ENCODE results near the gene TPO.

The TPO gene

DNA sequence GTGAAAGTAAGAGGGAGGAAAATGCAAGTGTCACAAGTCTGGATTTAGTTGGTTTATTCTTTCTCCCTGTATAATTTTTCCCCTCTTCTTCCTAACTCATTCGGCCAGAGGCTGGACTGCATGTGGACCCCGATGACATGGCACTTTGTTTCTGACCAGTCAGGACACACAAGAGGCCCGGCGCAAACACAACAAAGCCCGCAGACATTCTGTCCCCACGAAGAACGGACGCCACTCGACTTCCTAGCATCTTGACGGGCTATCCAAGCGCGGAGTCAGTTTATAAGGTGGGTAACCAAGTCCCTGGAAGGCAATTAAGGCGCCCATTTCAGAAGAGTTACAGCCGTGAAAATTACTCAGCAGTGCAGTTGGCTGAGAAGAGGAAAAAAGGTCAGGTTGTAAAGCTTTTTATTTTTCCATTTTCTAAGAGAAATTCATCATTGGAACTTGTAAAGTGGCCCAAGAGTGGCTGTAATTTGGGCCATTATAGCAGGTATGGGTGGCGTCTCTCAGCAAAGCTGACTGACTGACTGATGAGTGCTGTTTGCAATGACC lies at the start of gene TPO:
Gene TPO, plus strand, starts transcription at position 308 of the 555 bp plus-strand sequence. CDS start 946 bp downstream, outside the sequence.
- TF ChIP-seq, protein P1, sequence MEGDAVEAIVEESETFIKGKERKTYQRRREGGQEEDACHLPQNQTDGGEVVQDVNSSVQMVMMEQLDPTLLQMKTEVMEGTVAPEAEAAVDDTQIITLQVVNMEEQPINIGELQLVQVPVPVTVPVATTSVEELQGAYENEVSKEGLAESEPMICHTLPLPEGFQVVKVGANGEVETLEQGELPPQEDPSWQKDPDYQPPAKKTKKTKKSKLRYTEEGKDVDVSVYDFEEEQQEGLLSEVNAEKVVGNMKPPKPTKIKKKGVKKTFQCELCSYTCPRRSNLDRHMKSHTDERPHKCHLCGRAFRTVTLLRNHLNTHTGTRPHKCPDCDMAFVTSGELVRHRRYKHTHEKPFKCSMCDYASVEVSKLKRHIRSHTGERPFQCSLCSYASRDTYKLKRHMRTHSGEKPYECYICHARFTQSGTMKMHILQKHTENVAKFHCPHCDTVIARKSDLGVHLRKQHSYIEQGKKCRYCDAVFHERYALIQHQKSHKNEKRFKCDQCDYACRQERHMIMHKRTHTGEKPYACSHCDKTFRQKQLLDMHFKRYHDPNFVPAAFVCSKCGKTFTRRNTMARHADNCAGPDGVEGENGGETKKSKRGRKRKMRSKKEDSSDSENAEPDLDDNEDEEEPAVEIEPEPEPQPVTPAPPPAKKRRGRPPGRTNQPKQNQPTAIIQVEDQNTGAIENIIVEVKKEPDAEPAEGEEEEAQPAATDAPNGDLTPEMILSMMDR (IDR thresholded peaks at IDR 0.05; ENCODE audit: unreplicated experiment in 3 of 3) = no peak
- Mint-ChIP-seq H3K4me1 (no peaks in the 10 kb centered on the region), H3K4me3 (no peak within 1 kb of the TSS), H3K9me3 (no peaks in the 10 kb centered on the region), H3K36me3 (ENCODE audit: low read depth) (no peaks in the 10 kb centered on the region), H3K27ac (peak within 1 kb of the TSS in 1 of 3 experiments; percentile 58), H3K27me3 (ENCODE audit: low read depth) (peaks cover 11% of the 10 kb centered on the region)

DNA sequence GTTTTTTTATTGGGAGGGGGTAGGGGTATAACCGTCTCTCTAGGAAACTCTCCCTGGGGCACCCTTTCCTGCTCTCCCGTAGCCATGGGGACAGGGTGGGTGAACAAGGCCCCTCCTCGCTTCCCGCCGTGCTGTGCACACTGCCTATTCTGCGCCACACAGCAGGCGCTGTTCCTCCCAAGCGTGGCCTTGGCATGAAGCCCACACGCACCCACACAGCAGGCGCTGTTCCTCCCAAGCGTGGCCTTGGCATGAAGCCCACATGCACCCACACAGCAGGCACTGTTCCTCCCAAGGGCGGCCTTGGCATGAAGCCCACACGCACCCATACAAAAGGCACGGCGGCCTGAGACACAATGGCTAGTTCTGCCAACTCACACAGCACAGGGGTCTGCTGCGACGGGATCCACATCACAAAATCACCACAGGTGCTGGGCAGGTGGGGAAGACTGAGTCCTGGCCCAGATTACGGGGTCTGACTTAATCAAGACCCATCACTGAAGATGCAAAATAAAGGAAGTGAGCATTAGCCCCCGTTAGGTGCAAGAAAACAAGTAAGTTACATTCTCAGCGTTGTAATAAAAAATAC lies 46.6 kb upstream of the TPO start:
- Mint-ChIP-seq H3K4me1 (peaks cover 10% of the 10 kb centered on the region), H3K4me3 (no peak overlapping the region), H3K9me3 (no peaks in the 10 kb centered on the region), H3K27me3 (ENCODE audit: low read depth) (peaks cover 6% of the 10 kb centered on the region), H3K27ac (no peak overlapping the region), H3K36me3 (ENCODE audit: low read depth) (no peaks in the 10 kb centered on the region)
- TF ChIP-seq, protein P1 (IDR thresholded peaks at IDR 0.05; ENCODE audit: unreplicated experiment in 3 of 3) = no peak

GRCh38 chr2:1367601-1368000 lies 45.7 kb upstream of the TPO start:
- Mint-ChIP-seq H3K4me1 (peaks cover 10% of the 10 kb centered on the region), H3K27ac (no peak overlapping the region), H3K36me3 (ENCODE audit: low read depth) (no peaks in the 10 kb centered on the region), H3K9me3 (no peaks in the 10 kb centered on the region), H3K27me3 (ENCODE audit: low read depth) (peaks cover 12% of the 10 kb centered on the region), H3K4me3 (no peak overlapping the region)
- TF ChIP-seq, protein P1 (IDR thresholded peaks at IDR 0.05; ENCODE audit: unreplicated experiment in 3 of 3) = no peak

GRCh38 chr2:1369905-1370304 lies 43.4 kb upstream of the TPO start:
- Mint-ChIP-seq H3K4me1 (peaks cover 10% of the 10 kb centered on the region), H3K27me3 (ENCODE audit: low read depth) (peaks cover 17% of the 10 kb centered on the region), H3K27ac (no peak overlapping the region), H3K4me3 (no peak overlapping the region), H3K36me3 (ENCODE audit: low read depth) (no peaks in the 10 kb centered on the region), H3K9me3 (no peaks in the 10 kb centered on the region)
- TF ChIP-seq, protein P1 (IDR thresholded peaks at IDR 0.05; ENCODE audit: unreplicated experiment in 3 of 3) = no peak

- Mint-ChIP-seq H3K9me3 (no peaks in the 10 kb centered on the region), H3K27ac (no peak overlapping the region), H3K36me3 (ENCODE audit: low read depth) (no peaks in the 10 kb centered on the region), H3K27me3 (ENCODE audit: low read depth) (peaks cover 19% of the 10 kb centered on the region), H3K4me1 (peaks cover 9% of the 10 kb centered on the region), H3K4me3 (no peak overlapping the region)
- TF ChIP-seq, protein P1 (IDR thresholded peaks at IDR 0.05; ENCODE audit: unreplicated experiment in 3 of 3) = no peak
Observed at GRCh38 chr2:1370461-1370860, 42.8 kb upstream of the TPO start.

DNA sequence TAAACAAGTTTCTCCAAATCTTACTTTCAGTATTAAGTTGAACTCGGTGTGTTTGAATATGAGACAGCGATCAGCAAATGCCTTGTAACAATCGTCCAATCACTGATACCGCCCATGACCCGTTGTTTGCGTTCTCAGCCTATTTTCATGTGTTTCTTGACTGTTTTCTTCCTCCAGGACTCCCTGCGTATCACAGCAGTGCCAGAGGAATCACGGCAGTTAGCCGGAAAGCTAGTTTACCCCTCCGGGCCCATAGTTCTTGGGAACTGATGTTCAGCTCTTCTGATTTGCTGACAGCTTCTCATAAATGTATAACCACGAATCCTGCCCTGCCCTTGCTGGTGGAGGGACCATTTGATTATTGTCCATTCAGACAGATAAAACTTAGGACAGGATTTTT lies 42.2 kb upstream of the TPO start:
- no peak overlapping the region for H3K4me3 Mint-ChIP-seq
- H3K9me3 Mint-ChIP-seq = no peaks in the 10 kb centered on the region
- H3K4me1 Mint-ChIP-seq = peaks cover 3% of the 10 kb centered on the region
- peaks cover 15% of the 10 kb centered on the region for H3K27me3 Mint-ChIP-seq (ENCODE audit: low read depth)
- H3K27ac Mint-ChIP-seq = no peak overlapping the region
- no peaks in the 10 kb centered on the region for H3K36me3 Mint-ChIP-seq (ENCODE audit: low read depth)
- TF ChIP-seq, protein P1 (IDR thresholded peaks at IDR 0.05; ENCODE audit: unreplicated experiment in 3 of 3) = no peak
